Suppressor macrophage treated with lipopolysaccharide for 4 hours (primary cell): ENCODE results near the gene EGR1.
A peak's percentile ranks its signal among the peaks of the same experiment; 100 is the strongest.

Experiments
- DNase-seq: peaks from one replicate; pipeline ENCODE4 v3.0.0-alpha.2; 2020

Gene EGR1

DNA sequence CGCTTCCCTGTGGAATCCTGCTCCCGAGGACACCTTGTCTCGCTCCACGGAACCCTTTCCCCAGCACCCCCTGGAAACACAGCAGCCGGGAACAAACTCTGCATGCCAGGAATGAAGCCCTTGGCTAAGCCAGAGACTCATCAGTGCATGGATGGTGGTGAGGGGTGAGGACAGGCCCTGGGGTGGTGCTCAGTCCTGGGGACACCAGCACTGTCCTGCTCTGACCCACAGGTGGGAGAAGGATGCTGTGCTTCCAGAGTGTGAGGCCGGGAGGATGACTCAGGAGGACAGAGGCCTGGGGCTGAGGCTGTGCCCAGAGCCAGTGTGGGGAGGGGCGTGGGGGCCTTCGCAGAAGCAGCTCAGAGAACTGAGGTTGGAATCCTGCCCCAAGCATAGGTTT, 11.2 kb upstream of the EGR1 start:
- no peak for DNase-seq

GRCh38 chr5:138455232-138455930, 9.9 kb upstream of the EGR1 start:
- DNase-seq = no peak

DNA sequence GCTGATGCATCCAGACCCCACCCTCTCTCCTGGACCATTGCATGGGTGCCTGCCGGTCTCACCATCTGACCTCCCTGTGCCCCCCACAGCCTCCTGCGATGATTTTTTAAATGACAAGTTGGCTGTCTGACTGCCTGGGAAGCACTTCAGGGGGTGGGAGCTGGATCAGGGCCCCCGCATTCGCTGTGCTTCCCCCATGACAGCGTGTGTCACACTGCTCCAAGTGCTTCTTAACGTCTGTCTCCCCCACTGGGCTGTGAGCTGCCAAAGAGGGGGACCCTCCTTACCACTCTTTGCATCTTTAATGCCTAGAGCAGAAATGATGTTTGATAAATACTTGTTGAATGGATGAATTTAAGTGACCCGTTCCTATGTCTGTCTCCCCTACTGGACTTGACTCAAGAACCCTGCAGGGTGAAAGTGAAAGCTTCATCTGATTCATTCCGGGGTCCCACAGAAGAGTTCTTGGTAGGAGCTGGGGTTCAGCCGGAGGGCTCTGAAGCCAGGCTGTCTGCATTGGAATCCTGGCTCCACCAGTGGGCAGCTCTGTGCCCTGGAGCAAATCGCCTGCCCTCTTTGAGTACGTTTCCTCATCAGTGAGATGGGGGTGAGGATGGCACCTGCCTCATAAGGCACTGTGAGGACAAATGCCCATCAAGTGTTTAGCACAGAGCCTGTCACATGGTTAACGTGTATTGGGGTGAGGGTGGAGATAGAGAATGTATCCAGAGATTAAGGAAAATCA, 7.6 kb upstream of the EGR1 start:
- DNase-seq = no peak

DNA sequence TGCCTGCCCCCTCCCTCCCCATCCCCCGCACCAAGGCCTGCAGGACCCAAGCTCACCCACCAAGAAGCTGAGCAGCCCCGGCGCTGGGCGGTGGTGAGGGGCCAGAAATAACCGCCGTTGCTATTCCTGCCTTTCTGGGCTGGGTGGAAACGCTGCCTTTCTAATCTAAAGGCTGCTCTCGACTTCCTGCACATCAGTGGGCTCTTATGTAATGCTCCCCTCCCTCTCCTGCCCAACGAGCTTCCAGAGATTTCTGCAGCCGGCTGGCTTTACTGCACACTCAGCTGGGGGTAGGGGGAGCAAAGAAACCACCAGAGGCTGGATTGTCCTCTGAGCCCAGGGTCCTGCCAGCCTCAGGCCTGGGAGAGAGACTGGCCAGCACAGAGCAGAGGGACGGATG, 6.9 kb upstream of the EGR1 start:
- DNase-seq = no peak

- DNase-seq = no peak
These were observed 6.4 kb upstream of the EGR1 start for GRCh38 chr5:138458856-138459255.

GRCh38 chr5:138459311-138459933, 5.9 kb upstream of the EGR1 start:
- peak; percentile 71 for DNase-seq

DNA sequence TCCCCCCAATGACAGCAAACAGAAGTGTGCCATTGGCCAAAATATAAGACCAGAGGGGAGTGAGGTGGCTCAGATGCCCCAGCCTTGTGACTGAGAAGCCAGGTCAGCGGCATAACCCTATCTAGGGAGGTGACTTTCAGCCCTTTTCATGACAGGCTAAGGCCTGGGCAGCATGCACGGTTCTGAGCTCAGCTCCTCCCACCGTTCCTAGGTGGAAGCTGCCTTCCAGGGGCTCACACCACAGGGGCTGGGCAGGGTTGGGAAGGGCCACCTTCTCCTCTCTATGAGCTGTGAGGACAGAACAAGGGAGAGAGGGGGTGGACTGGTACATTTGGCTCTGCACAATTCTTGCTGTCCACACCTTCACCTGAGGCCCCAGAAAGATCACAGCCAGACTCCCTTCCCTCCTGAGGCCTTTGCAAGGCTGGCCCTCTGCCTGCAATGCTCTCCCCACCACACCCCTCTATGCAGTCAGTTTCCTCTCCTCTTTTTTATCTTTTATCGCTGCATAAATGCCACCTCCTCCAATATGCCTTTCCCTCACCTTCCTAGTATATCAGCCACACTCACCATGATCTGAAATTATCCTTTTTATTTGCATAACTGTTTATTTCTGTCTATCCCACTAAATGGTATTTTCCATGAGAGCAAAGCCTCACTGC, 5.1 kb upstream of the EGR1 start:
- no peak for DNase-seq

- DNase-seq = peak; percentile 64
These were observed 3.7 kb upstream of the EGR1 start for GRCh38 chr5:138461343-138462125.

- no peak for DNase-seq
These were observed 1.8 kb upstream of the EGR1 start for GRCh38 chr5:138463419-138464007.

- peak; percentile 98 for DNase-seq
These were observed 1.3 kb upstream of the EGR1 start for GRCh38 chr5:138464008-138464387.

GRCh38 chr5:138464388-138465260, 655 bp upstream of the EGR1 start:
- DNase-seq = peak; percentile 99

GRCh38 chr5:138466125-138466899, 1.0 kb downstream of the EGR1 start:
- peak; percentile 9 for DNase-seq

GRCh38 chr5:138466900-138467710, 1.8 kb downstream of the EGR1 start:
- DNase-seq = no peak

DNA sequence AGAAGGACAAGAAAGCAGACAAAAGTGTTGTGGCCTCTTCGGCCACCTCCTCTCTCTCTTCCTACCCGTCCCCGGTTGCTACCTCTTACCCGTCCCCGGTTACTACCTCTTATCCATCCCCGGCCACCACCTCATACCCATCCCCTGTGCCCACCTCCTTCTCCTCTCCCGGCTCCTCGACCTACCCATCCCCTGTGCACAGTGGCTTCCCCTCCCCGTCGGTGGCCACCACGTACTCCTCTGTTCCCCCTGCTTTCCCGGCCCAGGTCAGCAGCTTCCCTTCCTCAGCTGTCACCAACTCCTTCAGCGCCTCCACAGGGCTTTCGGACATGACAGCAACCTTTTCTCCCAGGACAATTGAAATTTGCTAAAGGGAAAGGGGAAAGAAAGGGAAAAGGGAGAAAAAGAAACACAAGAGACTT, 2.4 kb downstream of the EGR1 start:
- DNase-seq = no peak

DNA sequence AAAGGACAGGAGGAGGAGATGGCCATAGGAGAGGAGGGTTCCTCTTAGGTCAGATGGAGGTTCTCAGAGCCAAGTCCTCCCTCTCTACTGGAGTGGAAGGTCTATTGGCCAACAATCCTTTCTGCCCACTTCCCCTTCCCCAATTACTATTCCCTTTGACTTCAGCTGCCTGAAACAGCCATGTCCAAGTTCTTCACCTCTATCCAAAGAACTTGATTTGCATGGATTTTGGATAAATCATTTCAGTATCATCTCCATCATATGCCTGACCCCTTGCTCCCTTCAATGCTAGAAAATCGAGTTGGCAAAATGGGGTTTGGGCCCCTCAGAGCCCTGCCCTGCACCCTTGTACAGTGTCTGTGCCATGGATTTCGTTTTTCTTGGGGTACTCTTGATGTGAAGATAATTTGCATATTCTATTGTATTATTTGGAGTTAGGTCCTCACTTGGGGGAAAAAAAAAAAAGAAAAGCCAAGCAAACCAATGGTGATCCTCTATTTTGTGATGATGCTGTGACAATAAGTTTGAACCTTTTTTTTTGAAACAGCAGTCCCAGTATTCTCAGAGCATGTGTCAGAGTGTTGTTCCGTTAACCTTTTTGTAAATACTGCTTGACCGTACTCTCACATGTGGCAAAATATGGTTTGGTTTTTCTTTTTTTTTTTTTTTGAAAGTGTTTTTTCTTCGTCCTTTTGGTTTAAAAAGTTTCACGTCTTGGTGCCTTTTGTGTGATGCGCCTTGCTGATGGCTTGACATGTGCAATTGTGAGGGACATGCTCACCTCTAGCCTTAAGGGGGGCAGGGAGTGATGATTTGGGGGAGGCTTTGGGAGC, 3.1 kb downstream of the EGR1 start:
- peak; percentile 54 for DNase-seq

DNA sequence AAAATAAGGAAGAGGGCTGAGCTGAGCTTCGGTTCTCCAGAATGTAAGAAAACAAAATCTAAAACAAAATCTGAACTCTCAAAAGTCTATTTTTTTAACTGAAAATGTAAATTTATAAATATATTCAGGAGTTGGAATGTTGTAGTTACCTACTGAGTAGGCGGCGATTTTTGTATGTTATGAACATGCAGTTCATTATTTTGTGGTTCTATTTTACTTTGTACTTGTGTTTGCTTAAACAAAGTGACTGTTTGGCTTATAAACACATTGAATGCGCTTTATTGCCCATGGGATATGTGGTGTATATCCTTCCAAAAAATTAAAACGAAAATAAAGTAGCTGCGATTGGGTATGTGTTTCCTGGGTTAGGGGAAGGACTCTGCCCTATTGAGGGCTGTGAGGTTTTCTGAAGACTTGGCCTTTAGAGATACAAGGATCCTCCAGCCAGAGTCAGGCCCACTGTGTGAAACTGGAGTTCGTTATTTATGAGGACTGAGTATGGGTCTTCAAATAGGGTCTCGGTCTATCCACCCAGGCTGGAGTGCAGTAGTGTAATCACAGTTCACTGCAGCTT, 3.8 kb downstream of the EGR1 start:
- no peak for DNase-seq

DNA sequence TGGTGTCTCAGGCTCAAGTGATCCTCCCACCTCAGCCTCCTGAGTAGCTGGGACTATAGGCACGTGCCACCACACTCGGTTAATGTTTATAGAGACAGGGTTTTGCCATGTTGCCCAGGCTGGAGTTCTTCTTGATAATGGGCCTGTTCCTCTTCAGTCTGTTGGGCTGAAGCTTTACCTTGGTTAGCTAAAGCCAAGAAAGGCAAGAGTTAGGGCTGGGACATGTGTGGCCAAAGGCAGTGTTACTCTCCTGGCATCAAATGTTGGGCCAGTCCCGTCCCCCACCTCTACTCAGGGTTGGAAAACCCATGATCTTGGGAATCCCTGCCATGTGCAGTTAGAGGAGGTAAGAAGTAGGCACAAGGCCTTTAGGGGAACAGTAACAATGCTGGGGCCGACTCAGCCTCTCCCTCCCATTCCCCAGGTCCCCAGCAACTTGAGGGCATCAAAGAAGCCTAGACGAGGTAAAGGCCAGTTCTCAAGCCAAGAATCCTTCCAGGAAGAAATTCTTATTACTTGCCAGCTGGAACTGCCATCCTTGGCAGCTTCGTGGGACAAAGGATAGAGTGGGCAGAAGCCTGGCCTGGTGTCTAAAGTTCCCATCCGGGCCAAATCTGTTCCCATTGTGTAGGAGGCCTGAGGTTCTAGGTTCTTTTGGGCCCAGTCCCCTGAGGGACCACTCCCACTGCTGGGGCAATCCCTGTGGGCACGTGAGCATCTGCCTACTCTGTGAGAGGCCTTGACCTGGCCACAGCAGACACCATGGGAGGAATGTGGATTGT, 4.5 kb downstream of the EGR1 start:
- no peak for DNase-seq
